Bronchial epithelial cell (primary cell): ENCODE data around the gene KCNK10. TPM values are rescaled to one million over a fixed set of nuclear protein-coding genes. Genes with fewer than 3 reads are reported as not detected.
"Not testable (repeated sequence)": the region's sequence is repeated elsewhere in the genome, so short reads cannot be mapped to it uniquely, and the experiment has no call there.

Source experiments
- DNase-seq: peaks from one replicate; pipeline ENCODE4 v3.0.0-alpha.2; 2010; ENCODE audit warnings: low read depth
- FAIRE-seq: peaks from 2 replicates; lab custom pipeline; 2011; peaks lifted over from hg19 to GRCh38; lab: Jason Lieb, UNC
- H3K27me3 ChIP-seq: 2 replicates; pipeline ENCODE4 v1.5.1; 2011; ENCODE audit warnings: low read length; ENCODE audit not compliant: control insufficient read depth, insufficient read depth
- H3K36me3 ChIP-seq: 2 replicates; pipeline ENCODE4 v1.5.1; 2011; ENCODE audit warnings: low read length; ENCODE audit not compliant: control insufficient read depth, insufficient read depth
- H3K4me3 ChIP-seq: 2 replicates; pipeline ENCODE4 v1.5.1; 2011; ENCODE audit warnings: mild to moderate bottlenecking, low read depth, low read length, control low read depth
- total RNA-seq: library from RNA; depleted of rRNA; stranded (reverse); fragments of >200 nt; gene quantifications from 2 replicates; pipeline ENCODE4 v1.2.1, GENCODE V29; 2014
- TF ChIP-seq, protein P1 (sequence below): IDR thresholded peaks from 2 replicates; pipeline ENCODE4 v1.5.1; 2011; ENCODE audit warnings: mild to moderate bottlenecking, moderate library complexity, low read length, control low read depth, inconsistent platforms; ENCODE audit not compliant: insufficient read depth, severe bottlenecking

Gene KCNK10
- total RNA-seq, 1 donor from 2014 or later: not detected

DNA sequence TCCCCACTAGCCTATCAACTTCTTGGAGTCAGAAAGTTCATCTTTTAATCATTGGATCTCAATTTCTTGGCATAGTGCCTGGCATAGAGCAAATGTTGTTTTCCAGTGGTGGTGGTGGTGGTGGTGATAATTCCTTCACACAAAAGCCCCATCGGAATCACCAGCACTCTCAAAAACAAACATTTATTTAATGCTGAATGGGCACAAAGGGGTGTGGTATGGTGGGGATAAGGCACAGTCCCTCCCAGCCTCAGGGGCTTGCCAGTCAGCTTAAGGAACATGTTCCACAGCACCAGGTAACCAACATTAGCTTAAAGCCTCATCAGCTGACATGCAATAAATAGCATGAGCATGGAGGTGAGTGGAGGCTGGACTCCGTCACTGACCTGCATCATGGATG is 56.6 kb downstream of the KCNK10 start:
- DNase-seq (no peak), FAIRE-seq (no peak)
- no peaks in the 10 kb centered on the region for H3K27me3 ChIP-seq
- H3K36me3 ChIP-seq: no peaks in the 10 kb centered on the region
- no peak overlapping the region for H3K4me3 ChIP-seq
- TF ChIP-seq, protein P1, sequence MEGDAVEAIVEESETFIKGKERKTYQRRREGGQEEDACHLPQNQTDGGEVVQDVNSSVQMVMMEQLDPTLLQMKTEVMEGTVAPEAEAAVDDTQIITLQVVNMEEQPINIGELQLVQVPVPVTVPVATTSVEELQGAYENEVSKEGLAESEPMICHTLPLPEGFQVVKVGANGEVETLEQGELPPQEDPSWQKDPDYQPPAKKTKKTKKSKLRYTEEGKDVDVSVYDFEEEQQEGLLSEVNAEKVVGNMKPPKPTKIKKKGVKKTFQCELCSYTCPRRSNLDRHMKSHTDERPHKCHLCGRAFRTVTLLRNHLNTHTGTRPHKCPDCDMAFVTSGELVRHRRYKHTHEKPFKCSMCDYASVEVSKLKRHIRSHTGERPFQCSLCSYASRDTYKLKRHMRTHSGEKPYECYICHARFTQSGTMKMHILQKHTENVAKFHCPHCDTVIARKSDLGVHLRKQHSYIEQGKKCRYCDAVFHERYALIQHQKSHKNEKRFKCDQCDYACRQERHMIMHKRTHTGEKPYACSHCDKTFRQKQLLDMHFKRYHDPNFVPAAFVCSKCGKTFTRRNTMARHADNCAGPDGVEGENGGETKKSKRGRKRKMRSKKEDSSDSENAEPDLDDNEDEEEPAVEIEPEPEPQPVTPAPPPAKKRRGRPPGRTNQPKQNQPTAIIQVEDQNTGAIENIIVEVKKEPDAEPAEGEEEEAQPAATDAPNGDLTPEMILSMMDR: no peak

DNA sequence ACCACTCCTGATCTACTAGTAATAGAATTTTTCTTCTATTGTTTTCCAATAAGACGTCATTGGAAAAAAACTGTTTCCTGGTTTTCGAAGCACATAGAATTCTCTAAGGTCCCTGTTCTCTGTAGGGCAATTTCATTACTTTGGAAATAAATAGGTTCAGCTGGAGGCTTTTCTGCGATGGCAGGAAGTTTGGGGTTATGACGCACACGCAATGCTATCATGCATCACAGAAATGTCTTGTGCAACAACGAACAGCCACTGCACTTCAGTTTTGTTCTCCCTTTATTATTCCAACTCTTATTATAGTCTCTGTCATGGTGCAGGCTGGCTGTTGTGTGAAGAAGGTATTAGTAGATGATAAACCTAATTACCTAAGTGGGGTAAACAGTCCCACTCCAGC is 59.0 kb downstream of the KCNK10 start:
- TF ChIP-seq, protein P1: no peak
- DNase-seq (no peak), FAIRE-seq (no peak)
- H3K36me3 ChIP-seq: no peaks in the 10 kb centered on the region
- no peaks in the 10 kb centered on the region for H3K27me3 ChIP-seq
- H3K4me3 ChIP-seq: no peak overlapping the region

DNA sequence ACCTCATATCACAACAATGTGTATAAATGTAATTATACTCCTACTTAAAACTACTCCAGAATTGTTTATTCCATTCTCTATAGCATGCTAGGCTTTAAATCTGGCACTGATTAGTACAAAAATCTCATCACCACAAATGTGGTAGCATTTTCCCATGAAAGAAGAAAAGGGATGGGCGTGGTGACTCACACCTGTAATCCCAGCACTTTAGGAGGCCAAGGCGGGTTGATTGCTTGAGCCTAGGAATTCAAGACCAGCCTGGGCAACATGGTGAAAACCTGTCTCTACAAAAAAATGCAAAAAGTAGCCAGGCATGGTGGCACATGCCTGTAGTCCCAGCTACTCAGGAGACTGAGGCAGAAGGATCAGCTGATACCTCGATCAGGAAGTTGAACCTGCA is 61.8 kb downstream of the KCNK10 start:
- FAIRE-seq, H3K36me3 ChIP-seq, H3K27me3 ChIP-seq, H3K4me3 ChIP-seq: not testable (repeated sequence)
- peak; percentile 41 for DNase-seq

DNA sequence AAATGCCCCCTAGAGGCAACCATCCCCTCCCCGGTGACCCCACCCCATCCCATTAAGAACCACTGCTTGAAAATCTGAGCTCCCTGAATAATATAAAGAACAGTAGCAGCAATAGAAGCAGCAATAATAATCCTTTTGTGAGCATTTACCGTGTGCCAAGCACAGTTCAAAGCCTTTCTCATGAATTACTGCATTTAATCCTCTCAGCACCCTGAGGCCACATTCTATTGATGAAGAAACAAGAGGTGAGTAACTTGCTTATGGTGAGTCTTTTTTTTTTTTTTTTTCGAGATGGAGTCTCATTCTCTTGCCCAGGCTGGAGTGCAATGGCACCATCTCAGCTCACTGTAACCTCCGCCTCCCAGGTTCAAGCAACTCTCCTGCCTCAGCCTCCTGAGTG is 65.0 kb downstream of the KCNK10 start:
- no peaks in the 10 kb centered on the region for H3K36me3 ChIP-seq
- H3K27me3 ChIP-seq: no peaks in the 10 kb centered on the region
- DNase-seq (peak; percentile 44), FAIRE-seq (no peak)
- TF ChIP-seq, protein P1: no peak
- H3K4me3 ChIP-seq: no peak overlapping the region

DNA sequence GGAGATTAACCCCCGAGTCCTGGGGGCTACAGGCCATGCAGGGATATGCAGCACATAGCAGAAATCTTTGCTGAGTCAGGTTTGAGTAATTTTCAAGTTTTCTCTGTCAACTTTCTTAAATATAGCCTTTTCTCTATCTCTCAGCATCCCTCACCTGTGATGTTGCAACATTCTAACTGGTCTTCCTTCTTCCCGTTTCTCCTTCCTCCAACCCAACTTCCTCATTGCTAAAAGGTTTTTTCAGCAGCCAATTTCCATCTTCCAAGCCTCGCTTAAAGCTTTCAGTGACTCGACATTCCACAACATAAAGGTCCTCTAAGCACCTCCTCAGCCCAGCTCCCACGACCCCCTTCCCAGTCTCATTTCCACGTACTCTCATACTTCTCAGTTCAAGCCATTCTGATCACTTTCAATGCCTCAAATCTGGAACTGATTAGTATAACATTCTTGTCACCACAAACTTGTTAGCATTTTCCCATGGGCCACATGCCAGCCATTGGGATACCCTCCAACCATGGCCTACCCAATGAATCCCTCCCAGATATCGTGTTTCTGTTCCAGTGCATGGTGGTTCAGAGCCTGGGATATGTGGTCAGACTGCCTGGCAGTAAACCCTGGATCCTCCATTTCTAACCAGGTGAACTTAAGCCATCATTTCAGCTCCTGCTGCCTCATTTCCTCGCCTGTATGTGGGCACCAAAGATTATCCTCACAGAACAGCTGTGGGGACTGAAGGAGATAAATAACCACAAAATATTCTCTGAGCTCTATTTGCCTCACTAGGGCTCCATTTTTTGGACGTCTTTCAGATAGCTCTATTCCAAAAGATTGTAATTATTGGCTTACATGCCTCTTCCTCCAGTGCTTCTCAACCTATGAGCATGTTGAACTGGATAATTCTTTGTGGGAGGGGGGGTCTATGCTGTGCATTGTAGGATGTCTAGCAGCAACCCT is 65.8 kb downstream of the KCNK10 start:
- DNase-seq (no peak), FAIRE-seq (peak; percentile 13)
- TF ChIP-seq, protein P1: no peak
- Histone ChIP-seq H3K27me3 (no peaks in the 10 kb centered on the region), H3K36me3 (no peaks in the 10 kb centered on the region), H3K4me3 (no peak overlapping the region)

DNA sequence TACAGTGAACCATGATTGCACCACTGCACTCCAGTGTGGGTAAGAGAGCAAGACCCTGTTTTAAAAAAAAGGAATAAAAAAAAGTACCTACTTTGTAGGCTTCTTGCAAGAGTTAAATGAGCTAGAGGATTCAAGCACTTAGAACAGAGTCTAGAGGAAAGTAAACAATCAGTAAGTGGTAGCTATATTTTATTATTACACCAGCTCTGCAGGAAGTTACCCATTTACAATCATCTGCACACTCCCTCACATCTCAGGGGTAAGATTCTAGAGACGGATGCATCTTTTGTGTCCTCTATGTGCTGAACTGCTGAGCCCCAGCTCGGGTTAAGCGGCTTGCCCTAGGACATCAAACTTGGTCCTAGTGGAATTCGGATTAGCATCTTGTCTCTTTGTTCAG is 67.3 kb downstream of the KCNK10 start:
- no peak overlapping the region for H3K4me3 ChIP-seq
- no peaks in the 10 kb centered on the region for H3K27me3 ChIP-seq
- TF ChIP-seq, protein P1: no peak
- DNase-seq (no peak), FAIRE-seq (peak; percentile 36)
- no peaks in the 10 kb centered on the region for H3K36me3 ChIP-seq
